ENCODE results near the gene MAGI2. TPM values are rescaled to one million over a fixed set of nuclear protein-coding genes. Genes with fewer than 3 reads are reported as not detected.

The MAGI2 gene
- total and polyA plus RNA-seq, 2 donors (not counting 3 experiments of a cell fraction or from before 2014, with no cell fraction given), result 0.28 to 6.0 TPM

DNA sequence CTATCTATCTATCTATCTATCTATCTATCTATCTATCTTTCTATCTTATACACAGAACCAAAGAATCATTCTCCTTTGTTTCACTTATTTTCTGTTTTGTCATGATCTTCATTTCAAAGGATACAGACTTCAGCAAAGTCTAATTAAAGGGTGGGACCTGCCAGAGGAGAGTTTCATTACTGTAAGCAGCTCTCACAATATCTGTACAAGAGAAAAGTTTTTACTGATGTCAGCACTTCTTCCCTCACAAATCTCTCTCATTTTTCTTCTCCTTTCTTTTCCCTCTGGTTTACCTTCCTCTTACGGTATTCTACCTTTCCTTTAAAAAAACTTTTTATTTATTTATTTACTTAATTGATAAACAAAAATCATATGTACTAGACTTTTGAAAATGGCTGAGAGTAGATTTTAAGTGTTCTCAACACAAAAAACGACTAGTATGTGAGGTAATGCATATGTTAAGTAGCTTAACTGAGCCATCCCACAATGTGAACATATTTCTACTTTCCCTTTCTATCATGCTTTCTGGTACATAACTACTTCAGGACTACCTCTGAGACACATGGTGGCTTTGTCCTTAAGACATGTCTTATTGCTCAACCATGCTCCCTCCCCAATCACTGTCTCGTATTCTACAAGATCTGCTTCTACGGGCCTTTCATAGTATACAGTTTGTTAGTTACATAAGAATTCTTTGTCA lies 955.6 kb downstream of the MAGI2 start:
- no peak overlapping the region for H2AFZ ChIP-seq (ENCODE audit: low read depth, low read length)
- no peak overlapping the region for H3K4me2 ChIP-seq (ENCODE audit: insufficient read depth, low read length)
- no peaks in the 10 kb centered on the region for H3K27me3 ChIP-seq (ENCODE audit: control insufficient read depth in 2 of 2, insufficient read depth in 2 of 2, low read length in 2 of 2)
- no peak for DNase-seq (ENCODE audit: low read depth, low spot score)
- no peaks in the 10 kb centered on the region for H3K79me2 ChIP-seq (ENCODE audit: control insufficient read depth, insufficient read depth, low read length)
- intact Hi-C loops (cut with micrococcal nuclease) (no loop called here), dilution Hi-C loops (cut with MboI; ENCODE audit: extremely low pct_ligation_motif_present, low sequenced_read_pairs) (no loop called here)
- H3K9ac ChIP-seq (replicated peaks; ENCODE audit: extremely low read depth, insufficient read depth, low read length), result no peak overlapping the region
- no peak overlapping the region for H3K27ac ChIP-seq (ENCODE audit: insufficient read depth, low read depth, low read length)
- ChIA-PET POLR2A (no interaction called here), CTCF (interaction anchor here (1.1 kb wide), 1 partner anchor 13 kb away, joined by 3 read pairs; no protein-coding TSS in a partner anchor)
- H3K4me3 ChIP-seq (replicated peaks in 1 of 3; ENCODE audit: insufficient read depth in 1 of 3, low read depth in 1 of 3, low read length in 3 of 3), result no peak overlapping the region
- H3K36me3 ChIP-seq (ENCODE audit: control insufficient read depth in 2 of 2, extremely low read depth in 1 of 2, insufficient read depth in 2 of 2, low read length in 2 of 2), result no peaks in the 10 kb centered on the region
- H4K20me1 ChIP-seq (replicated peaks; ENCODE audit: control insufficient read depth, extremely low read depth, insufficient read depth, low read length), result no peaks in the 10 kb centered on the region
- no peaks in the 10 kb centered on the region for H3K4me1 ChIP-seq (ENCODE audit: control insufficient read depth, extremely low read depth, insufficient read depth, low read length)
- FAIRE-seq, result no peak
- no peaks in the 10 kb centered on the region for H3K9me3 ChIP-seq (replicated peaks; ENCODE audit: control insufficient read depth, insufficient read depth, low read length)
- BruUV-seq (replicated peaks), result no TSS peak
- TF ChIP-seq JUN (IDR thresholded peaks at IDR 0.05; ENCODE audit: borderline replicate concordance, insufficient read depth, insufficient read length, low read depth), result no peak
- no peak for TF ChIP-seq GATA2 (IDR thresholded peaks at IDR 0.05; ENCODE audit: insufficient read depth, insufficient read length, low read depth, low read length)
- TF ChIP-seq, protein P1, sequence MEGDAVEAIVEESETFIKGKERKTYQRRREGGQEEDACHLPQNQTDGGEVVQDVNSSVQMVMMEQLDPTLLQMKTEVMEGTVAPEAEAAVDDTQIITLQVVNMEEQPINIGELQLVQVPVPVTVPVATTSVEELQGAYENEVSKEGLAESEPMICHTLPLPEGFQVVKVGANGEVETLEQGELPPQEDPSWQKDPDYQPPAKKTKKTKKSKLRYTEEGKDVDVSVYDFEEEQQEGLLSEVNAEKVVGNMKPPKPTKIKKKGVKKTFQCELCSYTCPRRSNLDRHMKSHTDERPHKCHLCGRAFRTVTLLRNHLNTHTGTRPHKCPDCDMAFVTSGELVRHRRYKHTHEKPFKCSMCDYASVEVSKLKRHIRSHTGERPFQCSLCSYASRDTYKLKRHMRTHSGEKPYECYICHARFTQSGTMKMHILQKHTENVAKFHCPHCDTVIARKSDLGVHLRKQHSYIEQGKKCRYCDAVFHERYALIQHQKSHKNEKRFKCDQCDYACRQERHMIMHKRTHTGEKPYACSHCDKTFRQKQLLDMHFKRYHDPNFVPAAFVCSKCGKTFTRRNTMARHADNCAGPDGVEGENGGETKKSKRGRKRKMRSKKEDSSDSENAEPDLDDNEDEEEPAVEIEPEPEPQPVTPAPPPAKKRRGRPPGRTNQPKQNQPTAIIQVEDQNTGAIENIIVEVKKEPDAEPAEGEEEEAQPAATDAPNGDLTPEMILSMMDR (IDR thresholded peaks at IDR 0.05; ENCODE audit: extremely low read depth in 1 of 2, insufficient read depth in 1 of 2, low read depth in 1 of 2, low read length in 2 of 2), result no peak
- TF ChIP-seq FOS (IDR thresholded peaks at IDR 0.05; ENCODE audit: borderline replicate concordance, insufficient read depth, low read length), result no peak
- TF ChIP-seq, protein P2, sequence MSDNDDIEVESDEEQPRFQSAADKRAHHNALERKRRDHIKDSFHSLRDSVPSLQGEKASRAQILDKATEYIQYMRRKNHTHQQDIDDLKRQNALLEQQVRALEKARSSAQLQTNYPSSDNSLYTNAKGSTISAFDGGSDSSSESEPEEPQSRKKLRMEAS (IDR thresholded peaks at IDR 0.05; ENCODE audit: insufficient read depth, insufficient read length), result no peak
- no peak for TF ChIP-seq MYC (IDR thresholded peaks at IDR 0.05; ENCODE audit: low read depth, low read length)
- no peak for TF ChIP-seq EZH2 (IDR thresholded peaks at IDR 0.05; ENCODE audit: borderline replicate concordance, low read depth, low read length, severe bottlenecking)
- no peaks in the 10 kb centered on the region for H3K9me1 ChIP-seq (replicated peaks; ENCODE audit: control insufficient read depth, extremely low read depth, insufficient read depth, low read length)
